AG09309 (cell line): ENCODE data around the gene VTN.

Experiments used
- DNase-seq: peaks from one replicate; pipeline ENCODE4 v3.0.0-alpha.2; 2010; ENCODE audit warnings: low read depth
- H3K4me3 ChIP-seq: 2 replicates; pipeline ENCODE4 v1.5.1; 2011; ENCODE audit warnings: mild to moderate bottlenecking, low read depth, low read length, moderate library complexity; ENCODE audit not compliant: control insufficient read depth
- CTCF ChIP-seq: IDR thresholded peaks from 2 replicates; pipeline ENCODE4 v1.5.1; 2011; ENCODE audit warnings: mild to moderate bottlenecking, low read depth, low read length, inconsistent platforms; ENCODE audit not compliant: insufficient read depth, control insufficient read depth; ENCODE audit errors: missing control alignments

VTN gene

GRCh38 chr17:28396635-28397239, 26.6 kb upstream of the VTN start:
- no peak for TF ChIP-seq CTCF
- no peak for DNase-seq

GRCh38 chr17:28395968-28396367, 25.9 kb upstream of the VTN start:
- no peak for TF ChIP-seq CTCF
- DNase-seq = no peak
- H3K4me3 ChIP-seq = no peak overlapping the region

More at GRCh38 chr17:28396635-28397239, 26.6 kb upstream of the VTN start:
- no peak overlapping the region for H3K4me3 ChIP-seq

GRCh38 chr17:28395426-28395825, 25.3 kb upstream of the VTN start:
- DNase-seq = no peak
- TF ChIP-seq CTCF = no peak
- no peak overlapping the region for H3K4me3 ChIP-seq

- DNase-seq = peak; percentile 35
- no peak overlapping the region for H3K4me3 ChIP-seq
- no peak for TF ChIP-seq CTCF
Measured at GRCh38 chr17:28394337-28395116, 24.4 kb upstream of the VTN start.

GRCh38 chr17:28392491-28392890, 22.4 kb upstream of the VTN start:
- no peak overlapping the region for H3K4me3 ChIP-seq
- no peak for TF ChIP-seq CTCF
- no peak for DNase-seq

GRCh38 chr17:28391401-28391800, 21.3 kb upstream of the VTN start:
- TF ChIP-seq CTCF = no peak
- DNase-seq = no peak
- H3K4me3 ChIP-seq = no peak overlapping the region
